Vagina (tissue), 2 donors: ENCODE measurements around the gene OR10A3. TPM values are rescaled to one million over a fixed set of nuclear protein-coding genes. Genes with fewer than 3 reads are reported as not detected.

ENCODE experiments used
- DNase-seq, 2 donors: peaks; one replicate each; pipeline ENCODE4 v3.0.0-alpha.2; 2017; ENCODE audit errors: extremely low spot score in 2 of 2
- H3K27ac ChIP-seq: fragments of 200-600 bp; sonication (generic); one replicate; pipeline ENCODE4 v1.5.1; 2019
- H3K27me3 ChIP-seq: fragments of 200-600 bp; sonication (generic); one replicate; pipeline ENCODE4 v1.5.1; 2019
- H3K36me3 ChIP-seq, 2 donors: fragments of 200-600 bp; sonication (generic); one replicate each; pipeline ENCODE4 v1.5.1; 2017 to 2019
- H3K4me1 ChIP-seq: fragments of 200-600 bp; sonication (generic); one replicate; pipeline ENCODE4 v1.5.1; 2019
- H3K4me3 ChIP-seq, 2 donors: fragments of 200-600 bp; sonication (generic); 1 replicate in 1 of 2; 2 replicates in 1 of 2; pipeline ENCODE4 v1.5.1; 2016 to 2019
- H3K9me3 ChIP-seq: fragments of 200-600 bp; sonication (generic); one replicate; pipeline ENCODE4 v1.5.1; 2019
- POLR2A ChIP-seq, 2 donors: fragments of 450-650 bp; IDR thresholded peaks; one replicate each; pipeline ENCODE4 v1.6.1; 2017; ENCODE audit warnings: antibody characterized with exemption in 2 of 2, mild to moderate bottlenecking in 2 of 2, moderate library complexity in 2 of 2
- POLR2AphosphoS5 ChIP-seq, 2 donors: sonication (generic); formaldehyde crosslinking; IDR thresholded peaks; one replicate each; pipeline ENCODE4 v1.9.0; 2017; ENCODE audit warnings: antibody characterized with exemption in 2 of 2, mild to moderate bottlenecking in 2 of 2, low read depth in 1 of 2; ENCODE audit not compliant: insufficient read depth in 1 of 2
- intact Hi-C: fragments of 100-400 bp; cut with DNase I; formaldehyde crosslinking; loops from one replicate; pipeline ENCODE4 v1.15.1; 2023
- total RNA-seq: library from RNA; depleted of rRNA; stranded (reverse); fragments of >200 nt; gene quantifications from one replicate; pipeline ENCODE4 v1.2.3, GENCODE V29; 2016
- TF ChIP-seq, protein P1 (sequence below), 3 experiments: fragments of 450-650 bp in 2 of 3; fragments of 200-600 bp in 1 of 3; sonication (generic) in 1 of 3; IDR thresholded peaks; one replicate each; pipeline ENCODE4 v1.5.1; 2017 to 2019; ENCODE audit warnings: antibody characterized with exemption in 3 of 3, mild to moderate bottlenecking in 2 of 3, moderate library complexity in 2 of 3

OR10A3 gene
- total RNA-seq, 1 donor from 2014 or later = not detected

DNA sequence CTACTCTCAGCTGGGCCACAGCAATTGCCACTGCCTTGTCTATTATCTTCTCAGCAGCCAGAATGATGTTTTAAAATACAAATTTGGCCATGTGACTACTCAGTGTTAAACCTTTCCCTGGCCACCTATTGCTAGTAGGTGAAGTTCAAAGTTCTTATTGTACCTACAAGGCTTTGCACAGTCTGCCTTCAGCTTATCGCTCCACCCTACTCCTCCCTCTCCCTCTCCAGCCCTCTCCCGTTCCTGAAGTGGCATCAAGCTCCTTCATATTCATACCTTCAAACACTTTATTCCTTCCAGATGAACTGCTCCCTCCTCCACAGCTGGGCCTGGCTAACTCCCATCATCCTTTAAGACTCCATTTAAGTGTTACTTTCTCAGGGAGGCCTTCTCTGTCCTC is 47.7 kb downstream of the OR10A3 start:
- no peak overlapping the region for H3K27ac ChIP-seq
- no peaks in the 10 kb centered on the region for H3K36me3 ChIP-seq
- no peaks in the 10 kb centered on the region for H3K9me3 ChIP-seq
- no peaks in the 10 kb centered on the region for H3K27me3 ChIP-seq
- intact Hi-C loops = loop anchor here (10.0 kb wide), 1 partner anchor 91 kb away; the partner anchor contains the start of gene EIF3F
- no peaks in the 10 kb centered on the region for H3K4me1 ChIP-seq
- no peak overlapping the region for H3K4me3 ChIP-seq
- TF ChIP-seq, protein P1, sequence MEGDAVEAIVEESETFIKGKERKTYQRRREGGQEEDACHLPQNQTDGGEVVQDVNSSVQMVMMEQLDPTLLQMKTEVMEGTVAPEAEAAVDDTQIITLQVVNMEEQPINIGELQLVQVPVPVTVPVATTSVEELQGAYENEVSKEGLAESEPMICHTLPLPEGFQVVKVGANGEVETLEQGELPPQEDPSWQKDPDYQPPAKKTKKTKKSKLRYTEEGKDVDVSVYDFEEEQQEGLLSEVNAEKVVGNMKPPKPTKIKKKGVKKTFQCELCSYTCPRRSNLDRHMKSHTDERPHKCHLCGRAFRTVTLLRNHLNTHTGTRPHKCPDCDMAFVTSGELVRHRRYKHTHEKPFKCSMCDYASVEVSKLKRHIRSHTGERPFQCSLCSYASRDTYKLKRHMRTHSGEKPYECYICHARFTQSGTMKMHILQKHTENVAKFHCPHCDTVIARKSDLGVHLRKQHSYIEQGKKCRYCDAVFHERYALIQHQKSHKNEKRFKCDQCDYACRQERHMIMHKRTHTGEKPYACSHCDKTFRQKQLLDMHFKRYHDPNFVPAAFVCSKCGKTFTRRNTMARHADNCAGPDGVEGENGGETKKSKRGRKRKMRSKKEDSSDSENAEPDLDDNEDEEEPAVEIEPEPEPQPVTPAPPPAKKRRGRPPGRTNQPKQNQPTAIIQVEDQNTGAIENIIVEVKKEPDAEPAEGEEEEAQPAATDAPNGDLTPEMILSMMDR (IDR thresholded peaks at IDR 0.05) = no peak
- TF ChIP-seq POLR2A (IDR thresholded peaks at IDR 0.05) = no peak
- TF ChIP-seq POLR2AphosphoS5 (IDR thresholded peaks at IDR 0.05; ENCODE audit: insufficient read depth in 1 of 2, low read depth in 1 of 2) = no peak
- no peak for DNase-seq

GRCh38 chr11:7892840-7893254 is 48.7 kb downstream of the OR10A3 start:
- TF ChIP-seq, protein P1 (IDR thresholded peaks at IDR 0.05) = peak in 2 of 3 experiments; percentile 37 to 54
- TF ChIP-seq POLR2AphosphoS5 (IDR thresholded peaks at IDR 0.05; ENCODE audit: insufficient read depth in 1 of 2, low read depth in 1 of 2) = peak in 1 of 2 donors; percentile 12
- no peak for TF ChIP-seq POLR2A (IDR thresholded peaks at IDR 0.05)
- Histone ChIP-seq H3K27me3 (no peaks in the 10 kb centered on the region), H3K4me1 (no peaks in the 10 kb centered on the region), H3K4me3 (no peak overlapping the region), H3K9me3 (no peaks in the 10 kb centered on the region), H3K36me3 (no peaks in the 10 kb centered on the region), H3K27ac (no peak overlapping the region)
- intact Hi-C loops = loop anchor here (10.0 kb wide), 1 partner anchor 92 kb away; the partner anchor contains the start of gene EIF3F
- no peak for DNase-seq

- Histone ChIP-seq H3K9me3 (no peaks in the 10 kb centered on the region), H3K36me3 (no peaks in the 10 kb centered on the region), H3K4me3 (no peak overlapping the region), H3K4me1 (no peaks in the 10 kb centered on the region), H3K27ac (no peak overlapping the region), H3K27me3 (no peaks in the 10 kb centered on the region)
- no peak for DNase-seq
- intact Hi-C loops = loop anchor here (10.0 kb wide), 1 partner anchor 93 kb away; the partner anchor contains the start of gene EIF3F
- no peak for TF ChIP-seq POLR2A (IDR thresholded peaks at IDR 0.05)
- TF ChIP-seq, protein P1 (IDR thresholded peaks at IDR 0.05) = no peak
- TF ChIP-seq POLR2AphosphoS5 (IDR thresholded peaks at IDR 0.05; ENCODE audit: insufficient read depth in 1 of 2, low read depth in 1 of 2) = no peak
These were observed 49.3 kb downstream of the OR10A3 start for GRCh38 chr11:7892059-7892699.

- DNase-seq = no peak
- no peaks in the 10 kb centered on the region for H3K4me1 ChIP-seq
- H3K4me3 ChIP-seq = no peak overlapping the region
- no peak overlapping the region for H3K27ac ChIP-seq
- H3K9me3 ChIP-seq = no peaks in the 10 kb centered on the region
- TF ChIP-seq POLR2AphosphoS5 (IDR thresholded peaks at IDR 0.05; ENCODE audit: insufficient read depth in 1 of 2, low read depth in 1 of 2) (no peak), POLR2A (IDR thresholded peaks at IDR 0.05) (no peak)
- TF ChIP-seq, protein P1 (IDR thresholded peaks at IDR 0.05) = no peak
- H3K36me3 ChIP-seq = no peaks in the 10 kb centered on the region
- H3K27me3 ChIP-seq = no peaks in the 10 kb centered on the region
- intact Hi-C loops = loop anchor here (10.0 kb wide), 1 partner anchor 94 kb away; the partner anchor contains the start of gene EIF3F
These were observed 50.9 kb downstream of the OR10A3 start for GRCh38 chr11:7890417-7891172.
